T follicular helper cell (primary cell): Measurements from ENCODE around the gene SERPINA12.

Source experiments
- DNase-seq: peaks from one replicate; pipeline ENCODE4 v3.0.0-alpha.2; 2020; ENCODE audit warnings: low read depth
- total RNA-seq, 2 experiments: gene quantifications; one replicate each; lab custom pipeline; 2026; lab: John Stamatoyannopoulos, UW

SERPINA12 gene, protein sequence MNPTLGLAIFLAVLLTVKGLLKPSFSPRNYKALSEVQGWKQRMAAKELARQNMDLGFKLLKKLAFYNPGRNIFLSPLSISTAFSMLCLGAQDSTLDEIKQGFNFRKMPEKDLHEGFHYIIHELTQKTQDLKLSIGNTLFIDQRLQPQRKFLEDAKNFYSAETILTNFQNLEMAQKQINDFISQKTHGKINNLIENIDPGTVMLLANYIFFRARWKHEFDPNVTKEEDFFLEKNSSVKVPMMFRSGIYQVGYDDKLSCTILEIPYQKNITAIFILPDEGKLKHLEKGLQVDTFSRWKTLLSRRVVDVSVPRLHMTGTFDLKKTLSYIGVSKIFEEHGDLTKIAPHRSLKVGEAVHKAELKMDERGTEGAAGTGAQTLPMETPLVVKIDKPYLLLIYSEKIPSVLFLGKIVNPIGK
- 0 to 0.04 reads per million in 2 experiments for total RNA-seq

DNA sequence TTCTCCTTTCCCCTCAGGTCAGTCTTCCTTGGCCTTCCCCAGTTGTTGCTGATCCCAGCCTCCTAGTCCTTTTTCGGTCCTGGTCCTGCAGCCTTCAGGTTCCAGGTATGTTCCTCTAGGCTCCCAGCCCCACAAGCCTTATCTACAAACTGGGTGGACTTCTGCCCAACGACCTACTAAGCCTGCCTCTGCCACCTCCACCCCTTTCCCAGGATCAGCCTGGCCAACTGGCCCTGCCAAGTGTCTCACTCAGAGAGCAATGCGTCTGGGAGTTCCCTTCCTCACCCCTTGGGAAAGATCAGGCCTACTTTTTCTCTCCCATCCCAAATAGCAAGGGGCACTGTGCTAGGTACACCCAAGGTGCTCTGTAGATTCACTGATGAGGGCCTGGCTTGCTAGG lies at the start of gene SERPINA12:
Gene SERPINA12 (minus strand): TSS at position 114 of the 400 bp plus-strand sequence. CDS start 11,072 bp downstream, outside the sequence.
- DNase-seq: no peak

- DNase-seq: no peak
These were observed 49.6 kb upstream of the SERPINA12 start for GRCh38 chr14:94558842-94559241.

GRCh38 chr14:94557327-94557726 lies 48.1 kb upstream of the SERPINA12 start:
- no peak for DNase-seq

DNA sequence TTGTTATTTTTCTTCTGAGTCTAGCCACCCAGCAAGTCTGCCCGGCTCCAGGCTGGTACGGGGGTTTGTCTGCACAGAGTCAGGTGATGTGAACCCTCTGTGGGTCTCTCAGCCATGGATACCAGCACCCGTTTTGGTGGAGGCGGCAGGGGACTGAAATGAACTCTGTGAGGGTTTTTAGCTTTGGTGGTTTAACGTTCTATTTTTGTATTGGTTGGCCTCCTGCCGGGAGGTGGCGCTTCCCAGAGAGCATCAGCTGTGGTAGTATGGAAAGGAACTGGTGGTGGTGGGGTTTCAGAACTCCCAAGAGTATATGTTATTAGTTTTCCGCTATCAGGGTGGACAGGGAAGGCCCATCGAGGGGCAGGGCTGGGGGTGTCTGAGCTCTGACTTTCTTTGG lies 46.7 kb upstream of the SERPINA12 start:
- no peak for DNase-seq

GRCh38 chr14:94550041-94550440 lies 40.8 kb upstream of the SERPINA12 start:
- no peak for DNase-seq

GRCh38 chr14:94548999-94549985 lies 40.0 kb upstream of the SERPINA12 start:
- DNase-seq: peak; percentile 19

- no peak for DNase-seq
These were observed 39.1 kb upstream of the SERPINA12 start for GRCh38 chr14:94548131-94548998.

- DNase-seq: no peak
These were observed 38.5 kb upstream of the SERPINA12 start for GRCh38 chr14:94547726-94548125.

DNA sequence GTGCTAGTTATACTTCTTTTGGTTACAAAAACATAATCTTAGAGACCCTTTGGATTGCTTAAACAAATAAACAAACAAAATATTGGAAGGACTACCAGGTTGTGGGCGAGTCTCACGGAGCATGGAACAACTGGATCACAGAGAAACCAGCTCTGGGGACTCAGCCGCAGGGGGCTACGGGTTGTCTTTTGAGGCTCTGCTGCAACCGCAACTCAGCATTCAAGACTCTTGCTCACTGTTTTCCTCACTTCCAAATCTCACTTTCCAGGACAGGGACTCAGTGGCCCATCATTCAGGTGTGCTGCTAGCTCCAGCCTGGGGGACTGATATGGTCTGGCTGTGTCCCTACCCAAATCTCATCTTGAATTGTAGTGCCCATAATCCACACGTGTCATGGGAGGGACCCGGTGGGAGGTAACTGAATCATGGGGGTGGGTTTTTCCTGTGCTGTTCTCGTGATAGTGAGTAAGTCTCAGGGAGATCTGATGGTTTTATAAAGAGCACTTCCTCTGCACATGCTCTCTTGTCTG lies 37.9 kb upstream of the SERPINA12 start:
- no peak for DNase-seq

GRCh38 chr14:94545131-94545841 lies 36.0 kb upstream of the SERPINA12 start:
- no peak for DNase-seq

- DNase-seq: no peak
These were observed 35.5 kb upstream of the SERPINA12 start for GRCh38 chr14:94544726-94545125.

DNA sequence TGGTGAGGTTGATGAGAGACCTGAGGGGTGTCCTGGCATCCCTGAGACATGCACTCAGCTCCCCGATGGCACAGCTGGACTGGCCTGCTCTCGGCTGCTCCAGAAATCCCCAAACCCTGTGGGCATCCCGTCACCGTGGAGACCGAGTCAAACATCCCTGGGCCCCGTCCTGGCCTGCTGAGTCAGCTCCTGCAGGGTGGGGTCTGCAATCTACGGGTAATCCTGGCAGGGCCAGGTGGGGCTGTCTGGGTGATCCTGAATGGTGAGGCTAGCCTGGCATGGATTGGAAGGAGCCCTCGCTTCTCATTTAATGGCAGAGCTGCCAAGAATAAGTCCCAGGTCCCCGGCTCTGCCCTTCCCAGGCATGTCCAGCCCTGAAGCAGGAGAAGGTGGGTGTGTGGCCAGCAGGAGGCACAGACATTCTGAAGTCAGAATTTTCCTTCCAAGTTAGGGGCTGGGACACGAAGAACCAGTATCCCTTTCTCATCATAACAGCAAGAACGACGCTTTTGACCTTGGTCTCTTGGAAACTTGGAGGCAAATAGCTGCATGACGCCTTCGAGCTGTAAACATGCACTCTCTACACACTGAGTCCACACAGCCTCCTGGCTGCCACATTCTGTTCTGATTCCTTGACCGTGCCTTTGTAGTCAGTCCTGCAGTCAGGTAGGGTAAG lies 34.3 kb upstream of the SERPINA12 start:
- DNase-seq: no peak

GRCh38 chr14:94542811-94543440 lies 33.7 kb upstream of the SERPINA12 start:
- DNase-seq: no peak

DNA sequence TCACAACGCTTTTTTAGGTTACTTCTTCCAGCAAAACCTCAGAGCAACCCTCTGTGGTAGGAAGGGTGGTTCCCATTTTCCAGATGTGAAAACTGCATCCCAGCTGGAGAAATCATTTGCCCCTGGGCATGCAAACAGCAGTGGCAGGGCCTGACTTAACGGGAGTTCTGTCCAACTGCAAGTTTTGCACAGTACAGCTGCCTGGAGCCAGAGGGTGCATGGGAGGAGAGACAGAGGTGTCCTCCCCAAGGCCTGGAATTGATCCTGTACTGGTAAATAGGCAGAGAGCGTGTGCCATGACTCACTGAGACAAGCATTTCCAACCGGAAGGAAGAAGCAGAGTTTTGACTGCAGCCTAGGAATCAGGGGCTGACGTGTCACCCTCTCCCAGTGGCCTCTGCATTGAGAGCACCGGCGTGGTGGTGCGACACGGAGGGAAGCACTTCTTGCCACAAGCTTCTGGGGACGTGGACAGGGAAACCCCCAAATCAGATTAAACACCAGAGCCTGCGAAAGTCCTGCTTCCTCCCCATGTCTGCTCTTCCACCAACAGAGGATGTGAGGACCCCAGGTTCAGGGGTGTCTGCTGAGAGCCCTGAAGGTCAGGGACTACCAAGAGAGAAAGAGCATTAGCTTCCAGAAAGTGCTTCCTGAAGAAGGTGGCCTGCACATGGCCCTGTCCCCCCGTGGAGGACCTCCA lies 33.0 kb upstream of the SERPINA12 start:
- DNase-seq: no peak

GRCh38 chr14:94541234-94541975 lies 32.1 kb upstream of the SERPINA12 start:
- DNase-seq: no peak

GRCh38 chr14:94540031-94540794 lies 30.9 kb upstream of the SERPINA12 start:
- DNase-seq: no peak

DNA sequence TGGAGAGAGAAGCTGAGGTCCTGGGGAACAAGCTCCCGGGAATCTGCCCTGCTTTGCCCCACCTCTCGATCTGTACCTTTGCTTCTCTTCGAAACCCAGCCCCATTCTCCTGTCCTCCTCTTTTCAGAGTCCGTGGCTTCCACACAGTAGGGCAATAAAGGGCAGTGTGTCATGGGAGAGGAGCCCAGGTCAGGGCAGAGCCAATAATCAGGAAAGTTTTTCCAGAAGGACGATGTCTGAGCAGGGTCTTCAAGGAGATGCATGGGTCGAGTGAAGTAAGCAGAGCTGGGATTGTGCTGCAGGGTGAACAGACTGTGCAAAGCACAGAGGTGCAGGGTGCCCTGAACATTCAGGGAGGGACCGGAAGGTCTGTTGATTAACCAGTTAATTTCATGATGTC lies 29.9 kb upstream of the SERPINA12 start:
- DNase-seq: no peak
